Right renal cortex interstitium (tissue), 3 donors: ENCODE measurements around the gene MPO. TPM values are rescaled to one million over a fixed set of nuclear protein-coding genes. Genes with fewer than 3 reads are reported as not detected.

Experiments used
- DNase-seq, 3 donors: peaks; one replicate each; pipeline ENCODE4 v3.0.0-alpha.2; 2013; ENCODE audit warnings: low read depth in 3 of 3, low spot score in 2 of 3
- polyA plus RNA-seq, 3 donors: library from polyadenylated mRNA; unstranded; fragments of 120-200 nt; gene quantifications; one replicate each; pipeline ENCODE4 v1.2.1, GENCODE V29; 2013; ENCODE audit not compliant: insufficient read length in 3 of 3

MPO gene
- polyA plus RNA-seq, 3 donors = 1.6 to 5.1 (median 3.6) TPM

GRCh38 chr17:58320570-58321323 lies 40.0 kb upstream of the MPO start:
- no peak for DNase-seq

DNA sequence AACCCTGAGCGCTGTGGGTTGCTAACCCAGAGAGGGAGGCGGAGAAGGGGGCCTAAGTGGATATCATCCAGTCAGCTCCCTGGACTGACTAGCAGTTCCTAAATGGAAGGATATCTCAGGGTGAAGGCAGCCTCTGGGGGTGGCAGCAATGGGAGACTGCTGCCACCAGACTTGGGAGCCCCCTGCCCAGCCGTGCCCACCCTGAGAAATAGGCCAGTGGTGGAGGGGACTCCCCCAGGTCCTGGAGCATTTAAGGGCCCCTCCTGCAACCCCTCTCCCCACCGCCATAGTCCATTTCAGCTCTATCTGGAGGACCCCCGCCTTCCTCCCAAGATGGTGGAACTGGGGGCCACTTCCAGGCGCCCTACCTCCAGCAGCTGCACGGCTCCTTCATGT lies 39.4 kb upstream of the MPO start:
- DNase-seq = no peak

- no peak for DNase-seq
These were observed 38.7 kb upstream of the MPO start for GRCh38 chr17:58319173-58320162.

- no peak for DNase-seq
These were observed 38.0 kb upstream of the MPO start for GRCh38 chr17:58318627-58319172.

GRCh38 chr17:58318065-58318481 lies 37.3 kb upstream of the MPO start:
- DNase-seq = no peak

GRCh38 chr17:58317421-58318064 lies 36.8 kb upstream of the MPO start:
- DNase-seq = no peak

DNA sequence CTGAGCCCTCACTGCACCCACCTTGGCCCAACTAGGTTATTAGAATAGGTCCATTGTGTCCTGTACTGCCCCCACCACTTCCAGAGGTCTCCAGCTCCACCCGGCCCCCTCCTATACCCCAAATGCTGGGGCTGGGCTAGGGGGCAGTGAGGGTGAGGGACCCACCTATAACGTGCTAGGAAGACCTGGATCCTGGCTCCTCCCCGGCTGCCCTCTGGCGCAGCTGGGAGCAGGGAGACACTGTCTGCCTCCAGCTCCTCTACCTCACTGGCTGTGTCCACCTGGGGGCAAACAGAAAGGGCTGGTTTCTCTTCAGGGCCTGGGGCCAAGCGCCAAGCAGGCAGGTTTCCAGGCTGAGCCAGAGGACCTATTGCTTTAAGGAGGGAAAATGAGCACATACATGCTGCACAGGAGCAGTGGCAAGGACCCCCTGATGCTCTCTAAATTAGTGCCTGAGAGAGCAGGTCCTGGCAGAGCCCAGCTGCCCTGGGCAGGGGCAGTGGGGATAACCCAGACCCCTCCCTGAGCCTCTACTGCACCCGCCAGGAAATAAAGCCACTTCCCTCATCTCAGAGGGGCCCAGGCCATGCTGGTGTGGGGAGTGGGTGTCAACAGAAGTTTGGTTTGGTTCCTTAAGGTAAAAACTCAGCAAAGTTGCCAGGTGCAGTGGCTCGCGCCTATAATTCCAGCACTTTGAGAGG lies 35.7 kb upstream of the MPO start:
- no peak for DNase-seq

DNA sequence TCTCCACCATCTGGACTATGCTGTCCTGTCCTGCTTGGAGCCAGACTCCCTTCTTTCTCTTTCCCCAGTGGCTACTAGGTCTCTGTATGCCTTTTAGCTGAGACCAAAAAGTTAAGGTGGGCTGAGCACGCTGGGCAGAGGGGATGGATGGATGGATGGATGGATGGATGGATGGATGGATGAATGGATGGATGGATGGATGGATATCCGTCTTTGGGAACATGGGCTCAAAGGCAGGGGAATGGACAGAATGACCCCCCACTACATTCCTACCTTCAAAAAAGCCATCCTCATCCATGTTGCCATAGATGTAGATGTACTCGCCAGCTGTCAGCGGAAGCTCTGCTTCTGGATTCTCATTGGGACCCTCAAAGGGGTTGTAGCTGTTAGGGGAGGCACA lies 35.0 kb upstream of the MPO start:
- no peak for DNase-seq

DNA sequence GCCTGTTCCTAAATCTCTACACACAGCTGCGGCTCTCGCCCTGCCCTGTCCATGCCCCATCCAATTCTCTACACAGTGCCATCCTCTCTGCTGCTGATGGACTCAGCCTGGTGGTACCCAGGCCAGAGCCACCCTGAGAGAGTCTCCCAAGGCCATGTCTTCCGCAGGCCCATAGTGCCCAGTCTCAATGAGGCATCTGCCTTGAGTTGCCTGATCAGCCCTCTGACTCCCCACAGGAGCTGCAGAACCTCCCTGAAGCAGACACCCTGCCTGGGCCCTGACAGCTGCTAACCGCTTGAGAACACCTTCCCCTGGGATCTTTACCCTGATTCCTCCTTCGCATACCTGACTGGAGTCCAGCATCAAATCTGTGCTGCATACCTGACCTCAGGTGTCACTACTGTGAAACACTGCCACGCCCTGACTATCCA lies 34.6 kb upstream of the MPO start:
- DNase-seq = no peak

GRCh38 chr17:58314706-58315015 lies 33.9 kb upstream of the MPO start:
- DNase-seq = no peak

- no peak for DNase-seq
These were observed 33.3 kb upstream of the MPO start for GRCh38 chr17:58313815-58314705.

- no peak for DNase-seq
These were observed 32.1 kb upstream of the MPO start for GRCh38 chr17:58312829-58313228.

GRCh38 chr17:58312021-58312630 lies 31.4 kb upstream of the MPO start:
- DNase-seq = no peak

DNA sequence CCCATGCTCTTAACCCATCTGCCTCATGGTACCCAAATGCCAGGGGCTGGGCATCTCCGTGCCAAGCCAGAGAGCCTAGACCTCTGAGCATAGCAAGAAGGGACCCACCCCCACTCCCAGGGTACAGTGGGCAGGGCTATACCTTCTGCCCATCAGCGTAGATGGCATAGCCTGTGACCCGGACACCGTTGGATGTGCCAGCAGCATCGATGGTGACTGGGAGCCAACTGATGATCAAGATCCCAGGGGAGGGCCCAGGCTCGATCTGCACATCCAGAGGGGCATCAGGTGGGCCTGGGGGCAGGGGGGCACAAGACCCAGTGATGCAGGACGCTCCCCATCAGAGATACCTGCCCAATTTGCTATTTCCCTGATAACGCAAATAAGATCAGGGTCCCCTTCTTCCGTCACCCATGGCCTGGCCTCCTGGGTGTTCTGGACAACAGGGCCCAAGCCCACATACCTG lies 30.7 kb upstream of the MPO start:
- DNase-seq = no peak

GRCh38 chr17:58310511-58311428 lies 30.0 kb upstream of the MPO start:
- DNase-seq = no peak

DNA sequence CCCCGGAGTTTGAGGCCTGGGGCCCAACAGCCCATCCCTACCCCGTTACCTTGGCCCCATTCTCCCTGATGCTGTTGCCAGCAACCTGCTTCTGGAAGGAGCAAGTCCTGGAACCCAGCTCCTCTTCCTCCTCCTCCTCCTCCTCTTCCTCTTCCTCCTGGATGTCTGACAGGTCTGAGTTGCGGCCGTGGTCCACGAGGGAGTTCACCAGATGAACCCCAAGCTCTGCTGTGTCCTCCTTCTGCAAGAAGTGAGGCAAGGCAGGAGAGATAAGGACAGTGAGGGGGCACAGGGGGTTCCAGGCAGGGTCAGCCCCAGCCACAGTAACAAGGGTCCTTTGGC lies 29.2 kb upstream of the MPO start:
- DNase-seq = no peak

- DNase-seq = no peak
These were observed 28.5 kb upstream of the MPO start for GRCh38 chr17:58308985-58309917.
